Measurements from ENCODE around the gene NAT10.
"Not testable (repeated sequence)": the region's sequence is repeated elsewhere in the genome, so short reads cannot be mapped to it uniquely, and the experiment has no call there.

The NAT10 gene

DNA sequence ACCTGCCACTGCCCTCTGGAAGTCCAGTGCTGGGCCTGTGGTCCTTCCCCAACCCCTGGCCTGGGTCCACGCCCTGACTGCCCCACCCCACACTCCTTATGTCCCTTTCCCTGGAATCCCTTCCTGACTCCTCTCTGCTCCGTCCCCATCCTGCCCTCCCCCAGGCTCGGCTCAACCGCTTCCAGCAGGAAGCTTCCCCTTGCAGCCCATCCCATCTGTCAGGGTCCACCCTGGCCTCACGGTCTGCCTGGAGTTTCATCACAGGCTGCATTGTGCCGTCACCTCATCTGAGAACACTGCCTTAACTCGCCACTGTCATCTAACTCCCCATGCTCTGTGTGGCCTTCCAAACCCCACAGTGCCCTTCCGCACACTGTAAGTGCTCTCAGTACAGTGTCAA is 64.3 kb downstream of the NAT10 start:
- DNase-seq = no peak

DNA sequence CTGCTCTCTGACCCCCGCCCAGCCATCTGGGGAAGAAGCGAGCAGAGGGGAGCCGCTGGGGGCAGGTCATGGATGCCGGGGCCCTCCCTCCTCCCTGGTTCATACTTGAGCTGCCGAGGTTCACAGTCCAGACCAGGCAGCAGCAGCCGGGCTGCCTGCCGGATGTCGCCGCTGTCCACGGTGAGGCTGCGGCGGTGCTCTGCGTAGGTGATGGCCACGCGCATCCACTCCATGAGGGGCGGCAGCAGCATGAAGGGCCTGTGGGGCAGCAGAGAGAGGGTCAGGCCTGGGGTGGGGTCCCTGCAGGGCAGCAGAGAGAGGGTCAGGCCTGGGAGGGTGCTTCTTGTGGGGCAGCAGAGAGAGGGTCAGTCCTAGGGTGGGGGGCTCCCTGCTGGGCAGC is 67.6 kb downstream of the NAT10 start:
- no peak for DNase-seq

DNA sequence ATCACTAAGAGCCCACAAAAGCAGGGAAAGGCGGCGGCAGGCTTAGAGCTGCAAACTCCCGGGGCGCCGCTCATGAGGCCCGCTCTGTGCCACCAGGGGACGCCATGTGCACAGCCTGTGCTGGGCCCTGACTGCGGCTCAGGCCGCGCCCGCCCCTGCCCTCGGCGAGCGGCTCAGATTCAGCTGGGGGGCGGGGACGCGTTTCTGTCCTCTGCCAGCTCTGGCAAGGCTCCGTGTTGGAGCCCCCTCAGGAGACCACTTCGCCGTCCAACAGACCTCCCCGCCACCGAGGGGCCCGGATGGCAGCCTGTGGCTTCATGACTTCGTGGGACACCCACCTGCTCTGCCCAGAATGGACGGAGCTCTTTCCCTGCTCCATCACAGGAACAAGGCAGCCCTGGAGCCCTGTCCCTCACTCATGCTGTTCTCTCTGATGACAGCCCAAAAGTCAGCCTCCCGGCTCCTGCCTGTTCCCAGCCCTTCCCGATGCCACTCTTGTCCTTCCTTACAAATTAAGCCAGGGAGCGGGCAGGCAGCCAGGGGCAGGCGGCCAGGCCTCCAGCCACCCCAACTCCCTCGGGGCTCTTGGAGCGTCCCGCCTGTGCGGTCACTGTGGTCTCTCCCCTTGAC is 69.1 kb downstream of the NAT10 start:
- DNase-seq = peak; percentile 64

DNA sequence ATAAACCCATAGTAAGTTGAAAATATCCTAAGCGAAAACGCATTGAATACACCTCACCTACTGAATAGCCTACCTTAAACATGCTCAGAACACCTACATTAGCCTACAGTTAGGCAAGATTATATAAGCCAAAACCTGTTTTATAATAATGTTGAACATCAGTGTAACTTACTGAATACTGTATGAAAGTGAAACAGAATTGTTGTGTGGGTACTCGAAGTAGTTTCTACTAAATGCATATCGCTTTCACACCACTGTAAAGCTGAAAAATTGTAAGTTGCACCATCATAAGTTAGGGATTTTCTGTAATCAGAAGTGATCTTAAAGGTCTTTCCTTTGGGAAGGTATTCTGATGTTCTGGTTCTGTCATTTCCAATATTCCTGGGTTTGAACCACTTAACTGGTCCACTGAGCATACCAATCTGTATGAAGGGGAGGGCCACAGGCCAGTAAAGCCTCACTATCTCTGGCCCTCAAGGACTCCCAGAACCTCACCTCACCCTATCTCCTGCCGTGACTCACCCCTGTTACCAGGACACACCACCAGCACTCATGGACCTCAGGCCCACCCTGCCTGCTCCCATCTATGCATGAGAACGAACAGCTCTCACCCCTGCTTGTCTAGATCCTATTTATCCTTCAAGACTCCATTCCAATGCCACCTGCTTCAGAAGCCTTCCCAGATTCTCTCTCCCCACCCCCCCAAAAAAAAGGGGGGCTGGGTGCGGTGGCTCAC is 70.0 kb downstream of the NAT10 start:
- DNase-seq = no peak

DNA sequence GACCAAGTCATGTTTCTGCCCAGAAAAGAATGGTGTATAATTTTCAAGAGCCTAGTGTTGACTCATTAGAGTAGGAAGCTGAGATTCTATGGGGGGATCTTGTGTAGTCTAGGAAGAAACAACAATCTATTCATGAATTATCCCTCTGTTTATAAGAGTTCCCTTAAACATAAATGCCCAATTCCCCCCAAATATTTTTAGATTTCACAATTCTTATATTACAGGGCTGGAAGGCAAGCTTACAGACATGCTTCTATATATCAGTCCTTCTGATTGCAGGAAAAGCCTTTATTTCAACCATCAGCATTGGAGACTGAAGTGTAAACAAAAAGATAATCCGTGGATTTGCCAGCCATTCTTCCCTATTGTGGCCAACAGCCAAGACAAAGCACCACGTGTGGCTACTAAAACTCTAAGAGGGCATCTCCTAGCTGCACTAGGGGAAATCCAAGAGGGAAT is 71.4 kb downstream of the NAT10 start:
- no peak for DNase-seq

DNA sequence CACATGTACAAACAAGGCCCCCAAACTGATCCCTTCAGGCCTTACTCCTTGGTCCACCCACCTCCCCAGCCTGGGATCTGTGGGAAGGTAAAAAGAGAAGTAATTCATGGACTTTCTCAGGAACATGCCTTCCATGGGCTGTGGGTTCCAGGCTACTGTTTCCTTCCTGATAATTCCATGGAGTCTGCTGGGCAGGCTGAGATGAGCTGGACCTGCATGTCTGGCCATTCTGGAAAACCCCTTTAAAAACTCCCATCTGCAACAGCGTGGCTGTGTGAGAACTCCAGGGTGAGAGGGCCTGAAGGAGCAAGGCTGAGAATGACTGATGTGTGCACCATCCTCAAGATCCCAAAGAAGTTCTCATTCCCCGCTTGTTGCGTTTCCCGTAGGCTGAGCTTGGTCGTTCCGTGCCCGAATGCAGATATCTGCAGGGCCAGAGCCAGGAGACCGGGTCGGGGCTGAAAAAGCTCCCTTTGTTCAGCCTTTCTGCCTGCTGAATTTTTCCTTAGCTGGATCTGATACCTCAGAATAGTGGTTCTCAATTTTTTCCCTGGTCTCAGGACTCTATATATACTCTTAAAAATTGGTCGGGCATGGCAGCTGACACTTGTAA is 72.9 kb downstream of the NAT10 start:
- no peak for DNase-seq

DNA sequence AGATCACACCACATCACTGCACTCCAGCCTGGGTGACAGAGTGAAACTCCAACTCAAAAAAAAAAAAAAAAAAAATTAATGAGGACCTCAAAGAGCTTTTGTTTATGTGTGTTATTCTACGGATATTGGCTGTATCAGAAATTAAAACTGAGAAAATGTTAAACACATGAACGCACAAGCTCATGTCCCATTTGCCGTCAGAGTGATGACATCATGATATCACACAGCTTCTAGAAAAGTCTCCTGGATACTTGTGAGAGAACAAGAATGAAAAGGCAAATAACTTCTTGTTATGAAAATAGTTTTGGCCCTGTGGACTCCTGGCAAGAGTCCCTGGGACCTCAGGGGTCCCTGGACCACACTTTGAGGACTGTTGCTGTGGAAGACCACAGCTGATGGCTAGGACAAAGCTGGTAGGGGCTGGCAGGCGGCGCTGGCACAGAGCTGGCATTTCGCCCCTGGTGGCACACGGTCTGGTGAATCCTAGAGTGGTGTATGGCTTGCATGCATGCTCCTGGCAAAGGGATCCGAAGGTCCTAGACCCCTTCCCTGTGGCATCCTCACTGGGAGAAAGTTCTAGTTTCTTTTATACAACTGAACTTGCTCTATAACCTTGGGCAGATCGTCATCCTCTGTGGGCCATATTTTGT is 73.7 kb downstream of the NAT10 start:
- DNase-seq = no peak

DNA sequence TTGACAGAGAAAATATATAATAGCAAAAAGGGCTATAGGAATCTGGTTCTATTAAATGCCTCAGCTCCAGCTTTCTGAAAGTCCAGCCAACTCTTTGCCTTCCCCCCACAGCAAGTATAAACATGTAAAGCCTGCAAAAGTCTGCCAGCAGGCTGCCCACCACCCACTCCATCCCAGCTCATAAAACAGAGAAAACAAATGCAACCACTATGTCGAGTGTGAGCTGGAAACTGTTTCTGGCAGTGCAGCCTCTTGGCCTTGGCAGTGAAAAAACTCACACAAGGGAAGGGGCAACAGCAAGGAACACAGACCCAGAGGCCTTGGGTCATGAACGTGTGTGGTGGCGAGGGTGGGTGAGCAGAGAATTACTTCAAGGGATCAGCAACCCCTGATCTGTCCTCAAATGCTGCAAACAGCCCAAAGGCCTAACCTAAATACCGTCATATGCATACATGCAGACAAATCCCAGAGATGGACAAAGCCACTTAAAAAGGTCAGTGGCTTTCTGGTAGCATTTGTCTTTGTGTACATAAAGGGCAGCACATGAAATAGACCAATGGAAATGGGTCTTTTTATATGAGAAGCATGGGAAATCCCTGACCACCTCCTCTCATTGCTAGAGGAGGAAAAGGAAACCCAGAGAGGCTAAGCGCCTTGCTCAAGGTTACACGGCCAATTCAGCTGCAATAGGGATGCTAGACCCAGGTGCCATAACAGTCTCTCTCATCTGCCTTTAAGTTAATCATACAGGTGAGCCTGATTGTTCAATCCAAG is 74.8 kb downstream of the NAT10 start:
- DNase-seq = no peak

DNA sequence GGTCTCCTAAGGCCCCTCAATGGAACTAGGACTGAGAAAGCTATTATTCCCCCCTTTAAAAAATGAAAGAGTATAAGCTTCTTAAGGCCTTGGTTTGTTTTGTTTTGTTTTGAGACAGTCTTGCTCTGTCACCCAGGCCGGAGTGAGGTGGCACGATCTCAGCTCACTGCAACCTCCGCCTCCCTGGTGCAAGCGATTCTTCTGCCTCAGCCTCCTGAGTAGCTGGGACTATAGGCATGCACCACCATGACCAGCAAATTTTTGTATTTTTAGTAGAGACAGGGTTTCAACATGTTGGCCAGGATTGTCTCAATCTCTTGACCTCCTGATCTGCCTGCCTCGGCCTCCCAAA is 75.4 kb downstream of the NAT10 start:
- DNase-seq = not testable (repeated sequence)

DNA sequence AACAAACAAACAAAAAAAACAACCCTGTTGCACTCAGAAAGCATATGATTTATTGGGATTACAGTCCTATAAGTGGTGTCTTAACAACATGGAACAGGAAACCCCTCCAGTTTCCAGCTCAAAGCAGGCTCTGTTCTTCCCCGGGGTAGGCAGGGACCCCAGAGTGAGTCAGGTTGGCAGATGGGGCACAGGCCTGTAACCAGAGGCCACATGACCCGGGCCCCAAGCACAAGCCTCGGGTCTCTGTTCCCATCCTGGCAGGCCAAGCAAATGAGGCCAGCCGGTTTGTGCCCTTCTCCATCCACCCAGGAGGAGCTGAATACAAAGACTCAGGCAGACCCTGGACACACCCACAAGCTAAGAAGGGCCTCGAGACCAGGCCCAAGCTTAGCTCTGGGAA is 75.8 kb downstream of the NAT10 start:
- no peak for DNase-seq

DNA sequence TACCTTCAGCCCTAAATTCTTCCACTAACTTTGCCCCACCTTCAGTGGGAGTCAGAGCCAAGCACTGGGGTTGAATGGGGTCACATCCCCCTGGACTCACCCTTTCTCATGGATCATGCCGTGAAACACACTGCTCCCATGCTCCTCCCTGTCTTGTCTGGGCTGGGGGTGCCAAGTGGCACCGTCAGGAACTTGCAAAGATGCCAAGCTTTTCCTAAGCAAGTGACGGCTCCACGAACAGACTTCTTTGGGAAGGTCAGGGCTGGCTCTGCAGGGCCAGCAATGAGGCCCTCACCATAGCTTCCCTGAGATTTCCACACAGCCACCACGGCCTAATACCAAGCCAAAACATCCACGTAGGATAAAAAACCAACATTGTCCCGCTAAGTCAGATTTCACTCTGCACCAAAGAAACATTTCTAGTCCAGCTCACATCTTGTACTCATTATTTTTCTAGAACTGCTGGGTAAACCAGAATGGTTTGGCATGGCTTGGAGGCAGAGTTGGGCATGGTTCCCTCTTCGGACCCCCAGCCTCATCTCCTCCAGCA is 76.5 kb downstream of the NAT10 start:
- DNase-seq = no peak

DNA sequence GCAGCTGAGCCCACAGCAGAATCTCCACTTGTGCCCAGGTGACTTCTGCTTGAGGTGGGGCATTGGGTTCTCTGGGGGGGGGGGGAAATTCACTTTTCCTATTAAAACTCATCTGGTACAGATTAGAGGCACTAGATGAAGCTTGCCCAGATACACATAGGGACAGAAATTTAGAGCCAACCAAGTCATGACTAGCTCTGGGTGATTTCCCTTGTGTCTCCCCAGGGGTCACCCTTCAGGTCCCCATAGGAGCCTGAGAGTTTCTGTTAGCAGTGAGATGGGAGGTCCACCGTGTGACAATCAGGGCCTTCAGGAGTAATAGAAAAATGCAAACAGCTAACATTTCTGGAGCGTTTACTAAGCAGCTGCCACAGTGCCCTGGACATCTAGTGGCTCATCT is 77.0 kb downstream of the NAT10 start:
- DNase-seq = no peak

DNA sequence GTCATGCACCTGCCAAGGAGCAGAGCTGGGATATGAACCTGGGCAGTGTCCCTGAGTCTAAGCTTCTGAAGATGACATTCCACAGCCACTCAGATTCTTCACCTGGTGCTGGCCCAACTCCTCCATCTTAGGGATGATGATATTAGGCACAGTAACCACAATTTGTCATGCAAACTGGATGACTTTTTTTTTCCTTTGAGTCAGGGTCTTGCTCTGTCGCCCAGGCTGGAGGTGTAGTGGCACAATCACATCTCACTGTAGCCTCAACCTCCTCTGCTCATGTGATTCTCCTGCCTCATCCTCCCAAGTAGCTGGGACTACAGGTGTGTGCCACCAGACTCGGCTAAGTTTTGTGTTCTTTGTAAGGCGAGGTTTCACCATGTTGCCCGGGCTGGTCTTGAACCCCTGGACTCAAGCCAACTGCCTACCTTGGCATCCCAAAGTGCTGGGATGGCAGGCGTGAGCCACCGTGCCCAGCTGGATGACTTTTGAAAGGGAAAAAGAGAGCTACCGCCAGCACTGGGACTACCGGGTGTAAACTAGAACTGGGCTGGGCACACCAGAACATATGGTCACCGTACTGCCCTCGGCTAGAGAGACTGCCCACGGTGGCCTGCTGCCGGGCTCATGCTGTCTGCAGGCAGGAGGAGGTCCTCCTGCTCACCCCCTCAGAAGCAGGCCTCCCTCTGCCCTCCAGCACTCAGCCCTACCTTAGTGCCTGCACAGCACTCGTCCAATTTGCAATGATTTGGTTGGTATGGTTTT is 77.7 kb downstream of the NAT10 start:
- no peak for DNase-seq

DNA sequence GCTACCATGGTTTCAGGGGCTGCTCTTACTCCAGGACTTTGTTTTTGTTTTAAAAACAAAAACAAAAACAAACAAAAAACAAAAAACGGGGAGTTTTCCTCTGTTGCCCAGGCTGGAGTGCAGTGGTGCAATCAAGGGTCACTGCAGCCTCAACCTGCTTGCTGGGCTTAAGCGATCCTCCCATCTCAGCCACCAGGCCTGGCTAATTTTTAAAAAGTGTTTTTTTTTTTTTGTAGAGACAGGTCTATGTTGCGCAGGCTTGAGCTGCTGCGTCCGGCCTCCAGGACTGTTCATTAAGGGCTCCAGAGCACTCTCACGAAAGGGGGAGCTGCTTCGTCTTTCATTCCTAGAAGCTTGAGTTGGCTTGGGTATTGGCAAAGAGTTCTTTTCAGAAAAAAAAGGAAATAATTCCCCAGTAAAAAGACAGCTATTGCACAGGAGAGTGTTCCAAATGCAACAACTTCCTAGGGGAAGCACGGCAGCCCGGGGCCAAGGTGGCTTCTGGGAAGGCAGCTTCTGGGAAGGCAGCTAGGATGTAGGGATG is 78.5 kb downstream of the NAT10 start:
- DNase-seq = no peak

DNA sequence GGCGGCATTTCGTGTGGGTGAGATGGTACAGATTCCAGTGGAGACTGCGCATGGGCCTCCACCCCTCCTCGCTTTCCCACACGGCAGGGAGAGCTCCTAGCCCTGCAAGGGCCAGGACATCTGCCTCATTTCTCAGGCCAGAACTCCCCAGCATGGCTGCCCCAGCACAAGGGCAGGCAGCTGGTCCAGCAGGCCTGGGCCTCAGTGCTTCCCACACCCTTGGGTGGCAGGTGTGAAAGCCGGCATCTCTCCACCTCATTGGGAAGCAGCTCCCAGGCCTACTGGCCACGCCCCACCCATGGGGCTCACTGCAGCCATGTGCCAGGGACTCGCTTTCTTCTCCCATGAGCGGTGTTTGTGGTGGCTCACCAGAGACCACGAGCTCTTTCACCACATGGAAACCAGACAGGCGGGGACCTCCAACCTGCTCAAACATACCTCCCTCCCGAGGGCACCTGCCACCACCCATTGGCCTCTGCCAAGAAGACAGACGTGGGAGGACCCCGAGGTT is 79.1 kb downstream of the NAT10 start:
- no peak for DNase-seq

DNA sequence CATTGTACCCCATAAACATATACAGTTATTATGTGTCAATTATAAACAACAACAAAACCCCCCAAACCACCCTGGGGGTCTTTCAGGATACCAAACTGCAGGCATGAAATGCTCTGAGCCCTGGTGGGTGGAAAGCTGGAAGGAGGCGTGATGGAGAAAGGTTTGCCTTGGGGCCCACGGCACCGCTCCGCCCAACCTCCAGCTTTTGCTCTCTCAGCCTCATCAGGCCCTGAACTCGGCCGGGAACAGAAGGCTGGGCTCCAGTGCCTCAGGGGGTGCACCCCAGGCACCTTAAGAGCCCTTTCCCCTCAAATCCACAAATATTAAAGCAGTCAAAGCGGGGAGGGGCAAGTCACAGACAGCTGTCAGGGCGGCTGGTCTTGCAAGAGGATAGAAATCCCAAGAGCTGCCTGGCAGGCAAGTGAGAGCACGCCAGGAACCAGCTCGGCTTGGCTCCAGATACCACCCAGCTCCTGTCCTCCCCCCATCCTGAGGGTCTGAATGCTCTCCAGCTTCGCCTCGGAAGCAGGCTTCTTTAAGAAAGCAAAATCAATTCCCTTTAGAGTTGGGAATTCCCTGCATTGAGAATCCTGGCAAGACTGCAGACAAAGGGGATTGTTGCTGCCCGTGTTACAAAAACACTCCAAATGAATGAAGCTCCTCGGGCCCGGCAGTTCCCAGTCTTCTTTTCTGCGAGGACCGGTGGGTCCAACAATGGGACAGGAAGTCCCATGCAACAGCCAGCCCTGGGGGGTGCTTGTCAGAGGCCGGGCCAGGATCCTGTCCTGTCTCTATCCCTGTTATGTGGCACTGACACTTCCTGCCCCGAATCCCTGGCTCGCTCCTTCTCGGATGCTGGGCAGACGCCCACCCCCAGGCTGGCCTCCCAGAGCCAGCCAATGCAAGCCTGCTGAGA is 80.8 kb downstream of the NAT10 start:
- peak; percentile 11 for DNase-seq

DNA sequence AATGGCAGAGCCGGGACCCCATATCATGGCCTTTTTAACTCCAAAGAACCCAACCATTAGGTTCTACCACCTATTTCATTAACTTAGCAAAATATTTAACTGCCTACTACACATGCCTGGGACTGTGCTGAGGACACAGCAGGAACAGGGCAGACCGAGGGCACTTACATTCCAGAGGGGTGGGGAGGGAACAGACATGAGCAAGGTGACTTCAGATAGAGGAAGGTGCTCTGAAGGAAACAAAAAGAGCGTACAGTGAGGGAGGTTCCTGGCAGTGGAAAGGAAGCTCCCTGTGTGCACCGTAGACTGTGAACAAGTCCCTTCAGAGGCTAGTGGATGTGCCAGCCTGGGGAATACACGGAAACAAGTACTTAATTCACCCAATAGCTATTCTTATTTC is 82.8 kb downstream of the NAT10 start:
- DNase-seq = no peak

DNA sequence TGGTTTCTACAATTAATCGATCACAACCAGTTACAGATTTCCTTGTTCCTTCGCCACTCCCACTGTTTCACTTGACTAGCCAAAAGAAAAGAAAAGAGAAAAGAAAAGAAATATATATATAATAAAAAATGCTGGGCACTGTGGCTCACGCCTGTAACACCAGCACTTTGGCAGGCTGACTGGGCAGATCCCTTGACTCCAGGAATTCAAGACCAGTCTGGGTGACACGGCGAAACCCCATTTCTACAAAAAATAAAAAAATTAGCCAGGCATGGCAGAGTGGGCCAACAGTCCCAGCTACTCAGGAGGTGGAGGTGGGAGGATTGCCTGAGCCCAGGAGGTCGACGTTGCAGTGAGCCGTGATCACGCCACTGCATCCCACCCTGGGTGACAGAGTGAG is 83.8 kb downstream of the NAT10 start:
- no peak for DNase-seq

DNA sequence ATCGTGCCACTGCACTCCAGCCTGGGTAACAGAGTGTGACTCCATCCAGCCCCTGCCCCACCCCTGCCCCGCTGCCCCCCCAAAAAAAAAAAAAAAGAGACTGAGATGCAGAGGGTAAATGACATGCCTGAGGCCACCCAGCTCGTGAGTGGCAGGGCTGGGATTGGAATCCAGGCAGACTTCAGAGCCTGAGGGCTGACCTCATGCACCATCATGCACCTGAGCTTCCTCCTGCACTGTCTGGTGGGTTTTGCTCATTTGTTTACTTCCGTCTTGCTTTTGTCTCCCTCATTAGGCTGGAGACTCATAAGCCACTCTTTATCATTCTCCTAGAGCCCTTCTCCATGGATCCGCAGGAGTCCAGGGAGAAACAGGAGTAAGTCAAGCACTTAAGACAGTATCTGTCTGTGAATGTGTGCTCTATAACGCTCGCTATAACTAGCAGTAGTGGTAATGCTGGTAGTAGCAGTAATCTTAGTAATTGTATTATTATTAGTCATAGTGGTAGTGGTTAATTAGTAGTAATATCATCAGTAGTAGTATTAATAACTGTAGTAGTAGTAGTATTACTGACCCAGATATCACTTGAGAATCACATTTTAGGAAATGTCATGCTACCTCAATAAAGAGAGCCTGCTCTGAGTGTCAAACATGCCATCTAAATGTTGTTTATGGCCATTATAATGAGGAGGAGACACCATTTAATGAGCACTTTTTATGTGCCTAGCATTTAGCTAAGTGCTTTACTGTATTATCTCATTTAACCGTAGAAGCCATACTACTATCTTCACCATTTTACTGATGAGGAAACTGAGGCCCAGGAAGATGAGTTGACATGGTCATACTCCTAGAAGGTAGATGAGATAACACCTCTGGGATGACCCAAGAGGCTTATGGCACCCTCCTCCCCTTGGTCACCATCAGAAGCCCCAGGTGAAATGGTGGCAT is 85.0 kb downstream of the NAT10 start:
- DNase-seq = no peak

Data from fibroblast of skin of abdomen (primary cell).